Heart right ventricle (tissue), 16 donors: ENCODE results near the gene DHRSX. TPM values are rescaled to one million over a fixed set of nuclear protein-coding genes. Genes with fewer than 3 reads are reported as not detected.
"Not testable (repeated sequence)": the region's sequence is repeated elsewhere in the genome, so short reads cannot be mapped to it uniquely, and the experiment has no call there.

ENCODE experiments used
- ATAC-seq, 8 donors: fragments of 200-7000 bp; cut with Tn5 transposase; one replicate each; pipeline ENCODE4 v1.9.1; 2020; ENCODE audit warnings: mild to moderate bottlenecking in 8 of 8, moderate library complexity in 8 of 8, moderate number of reproducible peaks in 1 of 8
- DNase-seq, 2 donors: peaks; one replicate each; pipeline ENCODE4 v3.0.0-alpha.2; 2020
- H3K27ac ChIP-seq, 10 donors: fragments of 200-600 bp; sonication (generic) in 2 of 10; one replicate each; pipeline versions ENCODE4 v1.5.0 to v1.8.0; 2020 to 2022; ENCODE audit warnings: mild to moderate bottlenecking in 3 of 10
- H3K27me3 ChIP-seq, 7 donors: fragments of 200-600 bp; one replicate each; pipeline ENCODE4 v1.8.0; 2021 to 2022; ENCODE audit warnings: mild to moderate bottlenecking in 2 of 7
- H3K36me3 ChIP-seq, 9 donors: fragments of 200-600 bp; sonication (generic) in 1 of 9; one replicate each; pipeline versions ENCODE4 v1.5.0 to v1.8.0; 2020 to 2022; ENCODE audit warnings: mild to moderate bottlenecking in 2 of 9
- H3K4me1 ChIP-seq, 9 donors: fragments of 200-600 bp; sonication (generic) in 1 of 9; one replicate each; pipeline versions ENCODE4 v1.5.0 to v1.8.0; 2020 to 2022; ENCODE audit warnings: mild to moderate bottlenecking in 4 of 9
- H3K4me3 ChIP-seq, 10 donors: fragments of 200-600 bp; sonication (generic) in 2 of 10; one replicate each; pipeline versions ENCODE4 v1.5.0 to v1.8.0; 2020 to 2022; ENCODE audit warnings: mild to moderate bottlenecking in 7 of 10, moderate library complexity in 2 of 10
- H3K9me3 ChIP-seq, 11 donors: fragments of 200-600 bp in 10 of 11; sonication (generic) in 2 of 11; one replicate each; pipeline versions ENCODE4 v1.5.0 to v1.8.0; 2013 to 2022; ENCODE audit warnings: mild to moderate bottlenecking in 2 of 11, control low read depth in 1 of 11, moderate library complexity in 1 of 11
- WGBS, 2 donors: extraction: QIAGEN DNeasy Blood & Tissue Kit; methylation state at CpG; one replicate each; pipeline ENCODE4 v1.1.7; 2013; ENCODE audit warnings: inconsistent platforms in 1 of 2; 5-methylcytosine and 5-hydroxymethylcytosine counted together
- intact Hi-C, 10 donors: fragments of 100-400 bp; cut with DNase I; formaldehyde crosslinking; loops; one replicate each; pipeline versions ENCODE4 v1.11.1 to v1.14.2; 2022
- polyA plus RNA-seq, 2 donors: library from polyadenylated mRNA; stranded (reverse); fragments of 200-250 nt; gene quantifications; one replicate each; pipeline ENCODE4 v1.2.3, GENCODE V29; 2013
- total RNA-seq, 10 donors: library from RNA; stranded (reverse); fragmentation: NEBNext Ultra II Directional in 3 of 10; extraction: Animal tissue kit (Norgen Biotek cat#: 25700) in 3 of 10; gene quantifications; one replicate each; pipeline versions ENCODE4 v1.2.1 to v1.2.4, GENCODE V29; 2021 to 2023
- TF ChIP-seq, protein P1 (sequence below), 9 donors: fragments of 200-600 bp; sonication (generic) in 2 of 9; IDR thresholded peaks; one replicate each; pipeline versions ENCODE4 v1.5.0 to v1.8.0; 2021 to 2022; ENCODE audit warnings: antibody characterized with exemption in 9 of 9, mild to moderate bottlenecking in 5 of 9, moderate library complexity in 1 of 9
- donor health status: Arrhythmogenic right ventricular cardiomyopathy.
- donor health status: ischemic (EF 13 %, LVEDD 7.1; RV severe dilation, severe dysfunction).
- donor health status: healthy with polysubstance abuse.
- donor health status: DM: no; HTN: yes; CAD: no.
- donor health status: DM: no; HTN: no; CAD: no.
- donor health status: ischemic (EF 25% LVEDD 6.9; RV normal size, moderate dysfunction).
- donor health status: ischemic (EF 25% LVEDD 5.7; RV mildly dilated, moderate dysfunction).
- donor health status: healthy.
- donor health status: DM: yes; HTN: yes; CAD: no.
- donor health status: Ischemic cardiomyopathy.
- donor health status: ischemic (EF 35%, LVEDD 5.7; RV mildly dilated, moderate dysfunction).
- donor health status: nonischemic (EF 11% LVEDD 7.7; RV severe dilation, severe dysfunction).
- donor health status: DM: yes; HTN: yes; CAD: no.
- donor health status: PGD.
- donor health status: ischemic (EF 29% LVEDD 5.4; RV normal size, mild dysfunction).
- donor health status: nonischemic (EF 23%, LVEDD 6.1; RV moderate dilation, normal function).

Gene DHRSX
- total and polyA plus RNA-seq, 12 donors = 13.8 to 35.9 (median 26.2) TPM

DNA sequence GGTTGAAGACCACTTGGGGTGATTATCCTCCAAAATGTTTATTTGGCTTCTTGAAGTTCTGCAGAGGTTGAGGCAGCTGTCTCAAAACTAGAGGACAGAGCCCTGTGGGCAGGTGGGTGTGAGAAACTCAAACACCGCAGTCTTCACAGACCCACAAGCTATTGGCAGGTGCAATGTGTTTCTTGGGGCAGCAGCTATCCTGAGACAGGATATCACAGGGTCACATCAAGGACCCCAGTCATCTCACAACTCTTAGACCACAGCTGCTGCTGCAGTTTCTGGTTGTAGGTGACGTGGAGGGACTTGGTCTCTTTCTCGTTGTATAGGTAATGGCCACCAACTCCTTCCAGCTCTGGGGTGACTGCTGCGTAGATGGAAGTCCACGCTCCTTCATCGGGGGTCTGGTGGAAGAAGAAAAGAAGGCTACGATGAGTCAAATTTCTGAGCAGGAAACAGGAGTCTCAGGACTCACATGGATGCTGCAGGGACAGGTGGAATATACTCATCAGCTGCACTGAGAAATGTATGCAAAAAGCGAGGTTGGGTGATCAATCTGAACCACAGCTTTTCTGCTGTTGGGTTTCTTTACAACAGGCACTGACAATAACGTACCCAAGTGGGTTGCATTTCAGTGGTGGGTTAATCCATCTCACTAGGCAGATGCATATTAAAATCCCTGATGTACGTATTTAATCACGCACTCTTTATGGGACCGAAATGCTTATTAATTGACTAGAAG is 279.8 kb downstream of the DHRSX start:
- H3K9me3 ChIP-seq = peaks cover 0 to 65% (median 21%) of the 10 kb centered on the region in 11 donors
- H3K36me3 ChIP-seq = peaks cover 0 to 55% (median 19%) of the 10 kb centered on the region in 9 donors
- no peak for DNase-seq
- 95 to 96% methylated on average over 12 of the region's 12 CpGs for WGBS, 2 donors
- ATAC-seq = no peak
- intact Hi-C loops = no loop called here
- H3K27me3 ChIP-seq = no peaks in the 10 kb centered on the region
- TF ChIP-seq, protein P1, sequence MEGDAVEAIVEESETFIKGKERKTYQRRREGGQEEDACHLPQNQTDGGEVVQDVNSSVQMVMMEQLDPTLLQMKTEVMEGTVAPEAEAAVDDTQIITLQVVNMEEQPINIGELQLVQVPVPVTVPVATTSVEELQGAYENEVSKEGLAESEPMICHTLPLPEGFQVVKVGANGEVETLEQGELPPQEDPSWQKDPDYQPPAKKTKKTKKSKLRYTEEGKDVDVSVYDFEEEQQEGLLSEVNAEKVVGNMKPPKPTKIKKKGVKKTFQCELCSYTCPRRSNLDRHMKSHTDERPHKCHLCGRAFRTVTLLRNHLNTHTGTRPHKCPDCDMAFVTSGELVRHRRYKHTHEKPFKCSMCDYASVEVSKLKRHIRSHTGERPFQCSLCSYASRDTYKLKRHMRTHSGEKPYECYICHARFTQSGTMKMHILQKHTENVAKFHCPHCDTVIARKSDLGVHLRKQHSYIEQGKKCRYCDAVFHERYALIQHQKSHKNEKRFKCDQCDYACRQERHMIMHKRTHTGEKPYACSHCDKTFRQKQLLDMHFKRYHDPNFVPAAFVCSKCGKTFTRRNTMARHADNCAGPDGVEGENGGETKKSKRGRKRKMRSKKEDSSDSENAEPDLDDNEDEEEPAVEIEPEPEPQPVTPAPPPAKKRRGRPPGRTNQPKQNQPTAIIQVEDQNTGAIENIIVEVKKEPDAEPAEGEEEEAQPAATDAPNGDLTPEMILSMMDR (IDR thresholded peaks at IDR 0.05) = no peak
- H3K4me1 ChIP-seq = no peaks in the 10 kb centered on the region
- H3K27ac ChIP-seq = no peak overlapping the region
- no peak overlapping the region for H3K4me3 ChIP-seq

DNA sequence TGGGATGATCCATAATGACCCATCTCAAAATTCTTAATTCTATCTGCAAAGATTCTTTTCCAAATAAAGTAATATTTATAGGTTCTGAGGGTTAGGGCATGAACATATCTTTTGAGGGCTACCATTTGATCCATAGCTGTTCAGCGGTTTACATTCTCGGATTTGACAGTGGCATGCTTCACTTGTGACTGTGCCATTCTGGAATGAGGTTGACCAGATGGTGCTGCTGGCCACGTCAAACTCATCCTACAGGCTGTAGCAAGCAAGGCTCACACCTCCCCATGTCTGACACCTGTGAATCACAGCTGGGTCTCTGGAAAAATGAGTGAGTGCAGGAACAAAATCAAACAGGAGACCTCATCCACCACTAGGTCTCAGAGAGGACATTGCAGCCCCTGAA is 280.5 kb downstream of the DHRSX start:
- Histone ChIP-seq H3K4me1 (no peaks in the 10 kb centered on the region), H3K27me3 (no peaks in the 10 kb centered on the region), H3K9me3 (peaks cover 0 to 72% (median 21%) of the 10 kb centered on the region in 11 donors), H3K4me3 (no peak overlapping the region), H3K27ac (no peak overlapping the region), H3K36me3 (peaks cover 0 to 55% (median 19%) of the 10 kb centered on the region in 9 donors)
- TF ChIP-seq, protein P1 (IDR thresholded peaks at IDR 0.05) = no peak
- 95 to 97% methylated on average over 3 of the region's 3 CpGs for WGBS, 2 donors
- DNase-seq (no peak), ATAC-seq (no peak)
- intact Hi-C loops = no loop called here

GRCh38 chrX:2214138-2214823 is 286.5 kb downstream of the DHRSX start:
- peaks cover 0 to 58% (median 9%) of the 10 kb centered on the region in 11 donors for H3K9me3 ChIP-seq
- ATAC-seq, intact Hi-C loops, H3K4me1 ChIP-seq, DNase-seq, H3K27me3 ChIP-seq, H3K36me3 ChIP-seq, H3K4me3 ChIP-seq, H3K27ac ChIP-seq: not testable (repeated sequence)
- 93 to 96% methylated on average over 7 of the region's 7 CpGs for WGBS, 2 donors

DNA sequence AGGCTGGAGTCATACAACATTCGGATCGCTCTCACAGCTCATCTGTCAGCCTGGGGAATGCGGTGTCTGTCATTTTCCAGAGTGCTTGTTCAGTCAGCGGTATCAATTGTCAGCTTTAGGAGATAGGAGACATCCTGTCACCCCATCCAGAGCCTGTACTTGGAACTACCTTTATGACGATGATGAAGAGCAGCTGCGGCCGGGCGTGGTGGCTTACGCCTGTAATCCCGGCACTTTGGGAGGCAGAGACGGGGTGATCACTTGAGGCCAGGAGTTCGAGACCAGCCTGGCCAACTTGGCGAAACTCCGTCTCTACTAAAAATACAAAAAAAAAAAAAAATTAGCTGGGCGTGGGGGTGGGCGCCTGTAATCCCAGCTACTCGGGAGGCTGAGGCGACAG is 289.1 kb downstream of the DHRSX start:
- H3K9me3 ChIP-seq = peaks cover 0 to 33% (median 0%) of the 10 kb centered on the region in 11 donors
- DNase-seq, H3K27ac ChIP-seq, H3K4me3 ChIP-seq, ATAC-seq, H3K4me1 ChIP-seq, intact Hi-C loops, H3K27me3 ChIP-seq, H3K36me3 ChIP-seq: not testable (repeated sequence)
- WGBS, 2 donors = 73 to 78% methylated on average over 18 of the region's 18 CpGs

DNA sequence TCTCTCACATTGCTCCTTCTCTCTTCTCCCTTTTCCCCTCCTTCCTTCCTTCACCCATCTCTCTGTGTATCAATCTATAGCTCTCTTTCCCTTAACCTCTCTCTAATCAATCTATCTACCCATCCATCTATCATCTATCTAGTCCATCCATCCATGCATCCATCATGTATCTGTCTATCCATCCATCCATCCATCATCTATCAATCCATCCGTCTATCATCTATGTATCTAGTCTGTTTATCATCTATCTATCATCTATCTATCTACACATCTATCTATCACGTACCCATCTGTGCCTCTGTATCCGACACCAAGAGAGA is 307.5 kb downstream of the DHRSX start:
- no peaks in the 10 kb centered on the region for H3K27me3 ChIP-seq
- H3K27ac ChIP-seq = no peak overlapping the region
- no peak for DNase-seq
- no peaks in the 10 kb centered on the region for H3K4me1 ChIP-seq
- TF ChIP-seq, protein P1 (IDR thresholded peaks at IDR 0.05) = no peak
- intact Hi-C loops = no loop called here
- 88 to 93% methylated on average over 3 of the region's 3 CpGs for WGBS, 2 donors
- H3K36me3 ChIP-seq = no peaks in the 10 kb centered on the region
- peaks cover 0 to 8% (median 0%) of the 10 kb centered on the region in 11 donors for H3K9me3 ChIP-seq
- no peak overlapping the region for H3K4me3 ChIP-seq
- no peak for ATAC-seq
